ENCODE results near the gene ZNF813.
"Not testable (repeated sequence)": the region's sequence is repeated elsewhere in the genome, so short reads cannot be mapped to it uniquely, and the experiment has no call there.

The ZNF813 gene
- 6.4 to 11.4 (median 10.5) reads per million in 4 donors for total RNA-seq

DNA sequence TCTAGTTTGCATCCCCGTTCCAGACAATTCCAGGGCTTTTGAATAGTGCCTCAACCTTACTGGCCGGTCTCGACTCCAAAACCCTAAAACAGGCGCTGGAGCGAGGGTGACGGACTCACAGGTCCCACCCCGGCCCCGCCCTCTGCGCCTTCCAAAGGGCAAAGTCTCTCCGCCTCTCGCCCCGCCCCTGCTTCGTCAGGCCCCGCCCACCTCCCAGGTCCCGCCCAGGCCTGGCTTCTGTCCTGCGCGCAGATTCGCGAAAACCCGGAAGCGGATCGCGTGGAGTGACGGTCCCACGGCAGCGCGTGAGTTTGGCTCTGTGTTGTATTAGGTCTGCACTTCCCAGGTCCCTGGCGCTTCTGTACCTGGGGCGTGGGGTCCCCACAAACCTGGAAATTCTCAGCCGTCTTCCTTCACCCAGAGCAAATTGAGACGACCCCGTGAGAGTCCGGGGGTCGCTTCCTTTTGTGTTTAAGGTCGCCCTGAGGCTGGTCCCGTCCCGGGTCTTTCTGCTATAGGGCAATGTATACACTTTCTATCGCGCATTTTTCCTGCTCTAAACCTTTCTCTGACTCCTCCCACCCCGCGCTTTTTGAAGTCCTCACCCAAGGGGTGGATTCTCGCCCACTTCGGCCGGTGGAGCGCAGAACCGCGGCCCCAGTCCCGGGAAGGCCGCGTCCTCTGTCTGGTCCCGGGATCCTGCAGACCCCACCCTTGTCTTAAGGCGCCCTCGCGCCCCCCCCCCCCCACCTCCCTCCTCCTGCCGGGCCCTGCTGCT, at the start of gene ZNF813:
TSS of gene ZNF813 (plus strand) at position 249 of the 778 bp plus-strand sequence. CDS start 16,090 bp downstream, outside the sequence.
- DNase-seq, result peak; percentile 88 to 96 (median 93)

DNA sequence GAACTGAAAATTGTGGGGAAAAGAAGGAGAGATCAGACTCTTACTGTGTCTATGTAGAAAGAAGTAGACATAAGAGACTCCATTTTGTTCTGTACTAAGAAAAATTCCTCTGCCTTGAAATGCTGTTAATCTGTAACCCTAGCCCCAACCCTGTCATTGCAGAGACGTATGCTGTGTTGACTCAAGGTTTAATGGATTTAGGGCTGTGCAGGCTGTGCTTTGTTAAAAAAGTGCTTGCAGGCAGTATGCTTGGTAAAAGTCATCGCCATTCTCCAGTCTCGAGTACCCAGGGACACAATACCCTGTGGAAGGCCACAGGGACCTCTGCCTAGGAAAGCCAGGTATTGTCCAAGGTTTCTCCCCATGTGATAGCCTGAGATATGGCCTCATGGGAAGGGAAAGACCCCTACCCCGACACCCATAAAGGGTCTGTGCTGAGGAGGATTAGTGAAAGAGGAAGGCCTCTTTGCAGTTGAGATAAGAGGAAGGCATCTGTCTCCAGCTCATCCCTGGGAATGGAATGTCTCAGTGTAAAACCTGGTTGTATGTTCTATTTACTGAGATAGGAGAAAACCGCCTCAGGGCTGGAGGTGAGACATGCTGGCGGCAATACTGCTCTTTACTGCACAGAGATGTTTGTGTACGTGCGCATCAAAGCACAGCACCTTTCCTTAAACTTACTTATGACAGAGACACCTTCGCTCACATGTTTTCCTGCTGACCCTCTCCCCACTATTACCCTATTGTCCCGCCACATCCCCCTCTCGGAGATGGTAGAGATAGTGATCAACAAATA, 46.8 kb upstream of the ZNF813 start:
- not testable (repeated sequence) for DNase-seq

- DNase-seq, result no peak
These were observed 45.0 kb upstream of the ZNF813 start for GRCh38 chr19:53422551-53422950.

DNA sequence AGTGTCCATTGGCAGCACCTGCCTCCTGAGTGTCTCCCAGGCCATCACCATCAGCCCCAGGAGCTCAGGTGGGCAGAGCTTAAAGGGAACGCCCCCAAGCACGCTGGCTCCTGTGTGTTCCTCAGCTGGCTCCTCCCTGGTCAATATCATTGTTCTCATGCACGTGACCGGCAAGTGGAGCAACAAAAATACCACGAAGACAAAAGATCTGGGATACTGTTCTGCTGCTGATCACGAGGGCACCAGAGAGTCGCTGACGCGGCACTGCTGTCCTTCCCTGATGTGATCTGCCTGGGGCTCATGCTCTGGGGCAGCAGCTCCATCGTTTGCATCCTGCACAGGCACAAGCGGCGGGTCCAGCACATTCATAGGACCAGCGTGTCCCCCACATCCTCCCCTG, 44.5 kb upstream of the ZNF813 start:
- DNase-seq, result not testable (repeated sequence)

DNA sequence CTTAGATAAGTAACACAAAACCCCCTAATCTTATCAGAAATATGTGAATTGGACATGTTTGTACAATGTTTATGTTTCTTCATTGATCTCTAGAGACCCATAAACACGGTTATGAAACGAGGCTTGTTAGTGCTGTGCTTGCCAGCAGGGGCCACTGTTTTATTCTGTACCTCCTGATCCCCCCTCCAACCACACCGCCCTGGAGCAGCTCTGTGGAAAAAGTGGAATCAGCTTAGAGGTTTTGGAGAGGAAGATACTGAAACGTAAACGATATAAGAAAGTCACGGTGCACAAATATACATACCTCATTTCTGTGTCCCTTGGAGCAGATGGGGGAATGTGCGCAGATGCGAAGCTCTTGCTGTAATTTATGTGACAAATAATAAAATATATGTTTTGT, 43.9 kb upstream of the ZNF813 start:
- DNase-seq, result not testable (repeated sequence)

DNA sequence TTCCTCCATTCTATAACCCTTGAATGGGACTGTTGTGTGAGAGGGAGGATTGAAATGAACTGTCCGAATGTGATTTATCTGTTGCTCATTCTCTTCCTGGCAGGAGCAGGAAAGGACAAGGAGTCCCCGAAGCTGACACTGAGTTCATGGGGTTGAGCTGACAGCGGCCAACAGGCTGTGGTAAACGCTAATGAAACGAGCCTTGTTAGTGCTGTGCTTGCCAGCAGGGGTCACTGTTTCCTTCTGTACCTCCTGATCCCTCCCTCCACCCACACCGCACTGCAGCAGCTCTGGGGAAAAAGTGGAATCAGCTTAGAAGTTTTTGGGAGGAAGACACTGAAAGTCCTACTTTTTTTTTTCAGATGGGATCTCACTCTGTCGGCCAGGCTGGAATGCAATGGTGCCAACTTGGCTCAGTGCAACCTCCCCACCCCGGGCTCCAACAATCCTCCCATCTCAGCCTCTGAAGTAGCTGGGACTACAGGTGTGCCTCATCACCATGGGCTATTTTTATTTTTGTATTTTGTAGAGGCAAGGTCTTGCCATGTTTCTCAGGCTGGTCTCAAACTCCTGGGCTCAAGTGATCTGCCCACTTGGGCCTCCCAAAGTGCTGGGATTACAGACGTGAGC, 42.5 kb upstream of the ZNF813 start:
- peak; percentile 21 to 63 (median 51) for DNase-seq

- DNase-seq, result peak; percentile 94 to 97 (median 96)
These were observed 36.0 kb upstream of the ZNF813 start, which contains the start of gene ZNF761 for GRCh38 chr19:53431399-53432087. Gene ZNF761 (plus strand): TSS chr19:53431984. CDS start chr19:53447269, 15,285 bp downstream.

DNA sequence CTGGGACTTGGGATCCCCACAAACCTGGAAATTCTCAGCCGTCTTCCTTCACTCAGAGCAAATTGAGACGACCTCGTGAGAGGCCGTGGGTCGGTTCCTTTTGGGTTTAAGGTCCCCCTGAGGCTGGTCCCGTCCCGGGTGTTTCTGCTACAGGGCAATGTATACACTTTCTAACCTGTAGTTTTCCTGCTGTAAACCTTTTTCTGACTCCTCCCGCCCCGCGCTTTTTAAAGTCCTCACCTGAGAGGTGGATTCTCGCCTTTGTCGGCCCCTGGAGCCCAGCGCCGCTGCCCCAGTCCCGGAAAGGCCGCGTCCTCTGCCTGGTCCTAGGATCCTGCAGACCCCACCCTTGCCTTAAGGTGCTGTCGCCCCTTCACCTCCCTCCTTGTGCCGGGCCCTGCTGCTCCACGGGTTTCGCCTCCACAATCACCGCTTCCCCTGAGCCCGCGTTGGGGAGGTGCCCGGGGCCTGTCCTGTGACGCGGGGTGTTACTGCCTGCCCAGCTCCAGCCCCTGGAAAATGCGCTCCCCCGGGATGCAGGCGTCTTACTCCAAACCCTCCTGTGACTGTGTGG, 35.4 kb upstream of the ZNF813 start:
- peak in 2 of 5 donors; percentile 7 to 16 for DNase-seq

- DNase-seq, result not testable (repeated sequence)
These were observed 23.7 kb upstream of the ZNF813 start for GRCh38 chr19:53443809-53444208.

DNA sequence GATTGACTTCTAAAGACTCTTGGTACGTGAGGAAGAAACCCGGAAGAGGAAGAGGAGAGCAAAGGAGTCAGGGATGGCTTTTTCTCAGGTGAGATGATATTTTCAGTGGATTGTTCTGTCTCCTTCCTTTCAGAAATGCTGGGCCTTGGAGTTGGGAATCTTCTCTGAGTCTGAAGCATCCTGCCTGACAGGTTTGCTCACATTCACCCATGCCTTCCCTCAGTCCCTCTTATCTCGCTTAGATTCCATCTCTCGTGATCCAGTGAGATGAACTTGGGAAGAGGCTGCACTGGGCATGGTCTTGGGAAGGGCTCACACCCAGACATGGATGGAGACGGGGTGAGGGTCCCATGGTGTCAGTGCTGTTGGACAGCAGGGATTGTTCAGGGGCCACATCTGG, 20.3 kb upstream of the ZNF813 start:
- not testable (repeated sequence) for DNase-seq

DNA sequence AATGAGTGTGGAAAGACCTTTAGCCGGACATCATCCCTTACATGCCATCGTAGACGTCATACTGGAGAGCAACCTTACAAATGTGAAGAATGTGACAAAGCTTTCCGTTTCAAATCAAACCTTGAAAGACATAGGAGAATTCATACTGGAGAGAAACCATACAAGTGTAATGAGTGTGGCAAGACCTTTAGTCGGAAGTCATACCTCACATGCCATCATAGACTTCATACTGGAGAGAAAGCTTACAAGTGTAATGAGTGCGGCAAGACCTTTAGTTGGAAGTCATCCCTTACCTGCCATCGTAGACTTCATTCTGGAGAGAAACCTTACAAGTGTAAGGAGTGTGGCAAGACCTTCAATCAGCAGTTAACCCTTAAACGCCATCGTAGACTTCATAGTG, 11.7 kb upstream of the ZNF813 start:
- DNase-seq, result no peak

DNA sequence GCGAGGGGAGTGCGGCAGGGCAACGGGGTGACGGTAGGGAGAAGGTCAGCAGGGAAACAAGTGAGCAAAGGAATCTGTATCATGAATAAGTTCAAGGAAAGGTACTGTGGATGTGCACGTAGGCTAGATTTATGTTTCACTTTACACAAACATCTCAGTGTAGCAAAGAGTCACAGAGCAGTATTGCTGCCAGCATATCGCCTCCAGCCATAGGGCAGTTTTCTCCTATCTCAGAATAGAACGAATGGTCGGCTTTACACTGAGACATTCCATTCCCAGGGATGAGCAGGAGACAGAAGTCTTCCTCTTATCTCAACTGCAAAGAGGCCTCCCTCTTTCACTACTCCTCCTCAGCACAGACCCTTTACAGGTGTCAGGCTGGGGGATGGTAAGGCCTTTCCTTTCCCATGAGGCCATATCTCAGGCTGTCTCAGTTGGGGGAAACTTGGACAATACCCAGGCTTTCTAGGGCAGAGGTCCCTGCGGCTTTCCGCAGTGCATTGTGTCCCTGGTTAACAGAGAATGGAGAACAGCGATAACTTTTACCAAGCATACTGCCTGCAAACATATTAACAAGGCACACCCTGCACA, 7.3 kb upstream of the ZNF813 start:
- not testable (repeated sequence) for DNase-seq

DNA sequence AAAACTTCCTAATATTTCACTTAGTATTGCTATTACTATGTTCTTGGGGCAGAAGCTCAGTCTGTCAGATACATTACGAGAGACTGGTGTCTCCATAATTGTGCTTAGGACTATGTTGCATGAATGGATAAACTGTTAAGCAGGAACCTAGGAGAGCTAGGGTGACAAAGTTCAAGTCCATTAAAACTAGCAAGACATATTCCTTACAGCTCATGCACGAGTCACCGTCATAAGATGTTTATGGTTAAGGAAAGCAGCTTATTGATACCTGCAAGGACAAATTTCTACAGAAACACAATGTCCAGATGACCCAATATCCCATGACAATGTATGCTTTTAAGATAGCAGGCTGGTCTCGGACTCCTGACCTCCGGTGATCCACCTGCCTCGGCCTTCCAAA, 5.7 kb upstream of the ZNF813 start:
- no peak for DNase-seq

- DNase-seq, result no peak
These were observed 4.7 kb upstream of the ZNF813 start for GRCh38 chr19:53462861-53463260.

DNA sequence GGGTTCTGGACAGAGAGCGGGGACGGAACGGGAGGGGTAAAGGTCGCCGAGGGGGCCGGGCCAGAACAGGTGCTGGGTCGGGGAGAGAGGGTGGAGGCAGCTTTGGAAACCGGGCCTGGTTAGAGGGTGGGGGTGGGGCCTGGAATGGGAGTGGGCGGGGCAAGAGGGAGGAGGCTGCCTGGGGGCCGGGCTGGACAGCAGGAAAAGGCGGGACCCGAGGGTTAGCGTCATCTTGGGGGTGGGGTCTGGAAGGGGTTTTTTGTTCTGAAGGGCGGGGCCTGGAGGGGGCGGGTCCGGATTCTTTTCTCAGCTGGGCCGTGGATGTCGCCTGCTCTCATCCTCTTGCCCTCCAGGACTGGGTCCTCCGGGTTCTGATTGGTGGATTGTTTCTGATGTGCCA, 4.3 kb upstream of the ZNF813 start:
- no peak for DNase-seq

DNA sequence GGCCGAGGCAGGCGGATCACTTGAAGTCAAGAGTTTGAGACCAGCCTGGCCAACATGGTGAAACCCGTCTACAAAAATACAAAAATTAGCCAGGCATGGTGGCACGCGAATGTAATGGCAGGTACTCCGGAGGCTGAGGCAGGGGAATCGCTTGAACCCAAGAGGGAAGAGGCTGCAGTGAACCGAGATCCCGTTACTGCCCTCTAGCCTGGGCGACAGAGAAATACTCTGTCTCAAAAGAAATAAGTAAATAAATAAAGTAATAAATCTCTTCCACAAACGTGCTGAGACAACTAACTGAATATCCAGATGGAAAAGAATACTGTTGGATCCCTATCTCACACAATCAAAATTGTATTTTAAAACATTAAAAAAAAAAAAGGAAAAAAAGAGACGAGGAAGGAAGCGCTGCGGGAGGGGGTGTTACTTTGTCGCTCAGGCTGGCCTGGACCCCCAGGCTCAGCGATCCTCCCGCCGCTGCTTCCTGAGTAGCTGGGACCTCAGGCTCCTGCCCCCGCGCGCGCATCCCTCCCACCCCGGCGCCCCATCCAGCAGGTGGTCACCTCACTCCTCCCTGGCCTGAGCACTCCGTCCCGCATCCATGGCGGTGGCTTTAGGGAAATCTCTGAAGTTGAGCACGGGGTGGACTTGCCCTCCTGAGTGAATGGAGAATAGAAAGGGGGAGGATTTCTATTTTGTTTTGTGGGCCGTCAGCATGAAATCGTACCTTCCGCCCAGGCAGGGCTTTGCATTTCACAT, 628 bp upstream of the ZNF813 start:
- DNase-seq, result peak in 2 of 5 donors; percentile 4 to 8

DNA sequence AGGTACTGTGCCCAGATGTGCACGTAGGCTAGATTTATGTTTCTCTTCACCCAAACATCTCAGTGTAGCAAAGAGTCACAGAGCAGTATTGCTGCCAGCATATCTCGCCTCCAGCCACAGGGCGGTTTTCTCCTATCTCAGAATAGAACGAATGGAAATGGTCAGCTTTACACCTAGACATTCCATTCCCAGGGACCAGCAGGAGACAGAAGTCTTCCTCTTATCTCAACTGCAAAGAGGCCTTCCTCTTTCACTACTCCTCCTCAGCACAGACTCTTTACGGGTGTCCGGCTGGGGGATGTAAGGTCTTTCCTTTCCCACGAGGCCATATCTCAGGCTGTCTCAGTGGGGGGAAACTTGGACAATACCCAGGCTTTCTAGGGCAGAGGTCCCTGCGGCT, 1.1 kb downstream of the ZNF813 start:
- not testable (repeated sequence) for DNase-seq

DNA sequence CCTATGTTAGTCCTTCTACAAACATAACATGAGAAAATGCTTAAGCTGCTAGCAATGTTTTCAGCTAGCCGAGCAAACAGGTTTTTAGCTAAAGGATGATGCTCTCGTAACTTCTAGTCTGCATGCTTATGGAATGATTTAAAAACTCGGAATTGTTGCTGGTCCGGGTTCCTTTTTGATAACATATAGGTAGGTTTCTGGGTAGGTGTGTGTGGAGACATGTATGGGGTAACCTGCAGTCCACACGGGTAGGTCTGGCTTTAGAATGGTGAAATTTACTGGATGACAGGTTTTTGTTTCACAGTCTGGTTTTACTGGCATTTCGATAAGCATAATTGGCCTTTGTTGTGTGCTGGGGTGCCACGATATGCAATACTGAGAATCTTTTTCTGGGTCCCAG, 4.4 kb downstream of the ZNF813 start:
- DNase-seq, result no peak

DNA sequence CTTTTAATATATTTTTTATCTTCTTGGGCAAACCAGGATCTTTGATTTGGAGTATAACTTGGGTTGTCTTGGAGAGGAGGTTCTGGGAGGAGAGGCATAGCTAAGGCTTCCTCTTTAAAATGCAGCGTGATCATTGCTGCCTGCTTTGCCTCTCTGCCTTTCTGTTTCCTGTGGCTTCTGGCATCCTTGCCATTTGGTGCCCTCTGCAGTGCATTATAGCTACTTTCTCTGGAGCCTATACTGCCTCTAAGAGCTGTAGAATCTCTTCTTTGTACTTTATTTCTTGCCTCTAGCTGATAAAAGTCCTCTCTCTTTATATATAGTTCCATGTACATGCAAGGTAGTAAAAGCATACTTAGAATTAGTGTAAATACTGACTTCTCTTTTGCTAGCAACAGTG, 7.3 kb downstream of the ZNF813 start:
- DNase-seq, result not testable (repeated sequence)

- not testable (repeated sequence) for DNase-seq
These were observed 7.9 kb downstream of the ZNF813 start for GRCh38 chr19:53475470-53475869.

- not testable (repeated sequence) for DNase-seq
These were observed 16.2 kb downstream of the ZNF813 start for GRCh38 chr19:53483751-53484150.

Data from T-helper 1 cell (primary cell).